Activated naive CD4-positive, alpha-beta T cell treated with anti-CD3 and anti-CD28 coated beads, Interleukin-2, amount 10 ng/mL, durations not matched to agents 7 days and 5 days (primary cell): Measurements from ENCODE around the gene TRIM3.
"Not testable (repeated sequence)": the region's sequence is repeated elsewhere in the genome, so short reads cannot be mapped to it uniquely, and the experiment has no call there.

Source experiments
- CTCF ChIA-PET: fragments of 350-600 bp; sonication (Branson Sonifier 250); formaldehyde crosslinking; loops from one replicate; lab custom pipeline; 2021; ENCODE audit warnings: antibody characterized with exemption; lab: Charles Lee
- DNase-seq: peaks from one replicate; pipeline ENCODE4 v3.0.0-alpha.2; 2020
- H3K27ac Mint-ChIP-seq: one replicate; pipeline ENCODE4 v1.8.0; 2021; ENCODE audit warnings: mild to moderate bottlenecking, moderate library complexity, mixed read lengths
- H3K27me3 Mint-ChIP-seq: one replicate; pipeline ENCODE4 v1.8.0; 2021; ENCODE audit warnings: mild to moderate bottlenecking, mixed read lengths
- H3K36me3 Mint-ChIP-seq: one replicate; pipeline ENCODE4 v1.8.0; 2021; ENCODE audit warnings: mixed read lengths
- H3K4me1 Mint-ChIP-seq: one replicate; pipeline ENCODE4 v1.8.0; 2021; ENCODE audit warnings: mixed read lengths
- H3K4me3 Mint-ChIP-seq: one replicate; pipeline ENCODE4 v1.8.0; 2021; ENCODE audit warnings: mild to moderate bottlenecking, moderate library complexity, mixed read lengths
- H3K9me3 Mint-ChIP-seq: one replicate; pipeline ENCODE4 v1.8.0; 2021; ENCODE audit warnings: mixed read lengths

Gene TRIM3

DNA sequence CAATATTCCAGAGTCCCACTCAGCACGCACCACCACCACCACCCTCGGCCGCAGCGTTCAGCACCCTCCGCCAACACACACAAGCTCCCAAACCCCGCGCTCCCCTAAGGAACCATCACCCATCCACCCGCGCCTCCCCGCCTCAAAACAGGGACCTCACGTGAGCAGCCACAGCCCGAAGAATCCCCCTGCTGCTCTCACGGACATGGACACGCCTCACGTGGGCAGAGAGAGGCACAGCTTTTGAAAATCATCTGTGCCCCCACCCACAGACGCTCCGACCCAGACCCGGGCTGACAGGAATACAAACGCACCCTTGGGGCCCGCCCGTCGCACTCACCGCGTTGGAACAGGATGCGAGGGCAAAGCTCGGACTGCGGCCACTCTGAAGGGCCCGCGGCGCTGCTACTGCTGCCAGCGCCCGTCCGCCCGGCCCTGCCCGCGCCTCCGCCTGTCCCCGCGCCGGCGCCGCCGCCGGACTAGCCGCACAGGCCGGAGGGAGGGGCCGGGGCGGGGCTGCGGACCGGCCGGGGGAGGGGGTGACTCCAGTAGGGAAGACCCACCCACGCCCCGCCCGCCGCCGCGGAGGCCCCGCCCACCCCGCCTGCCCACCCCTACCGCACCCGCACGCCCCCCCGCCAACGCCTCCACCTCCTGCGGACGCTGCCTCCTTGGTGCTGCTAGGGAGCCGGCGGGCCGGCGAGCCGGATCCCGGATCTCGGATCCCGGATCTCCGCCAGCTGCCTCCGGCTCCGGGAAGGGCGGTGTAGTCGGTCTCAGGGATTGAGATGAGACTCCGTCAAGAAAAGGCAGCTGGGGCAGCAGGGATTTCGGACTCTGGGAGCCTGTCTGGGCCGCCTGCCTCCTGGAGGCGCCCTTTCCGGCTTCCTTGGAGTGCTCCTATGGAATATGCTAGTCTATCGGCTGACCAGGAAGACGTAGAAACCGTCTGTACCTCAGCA, at the start of gene TRIM3:
TSS of gene TRIM3 (minus strand) at position 491 of the 962 bp plus-strand sequence. CDS start 8,246 bp downstream, outside the sequence.
- Mint-ChIP-seq H3K4me3 (peak within 1 kb of the TSS; percentile 81), H3K4me1 (peaks cover 21% of the 10 kb centered on the region), H3K27me3 (peaks cover 18% of the 10 kb centered on the region), H3K9me3 (no peaks in the 10 kb centered on the region), H3K36me3 (peaks cover 16% of the 10 kb centered on the region), H3K27ac (peak within 1 kb of the TSS; percentile 45)
- peak; percentile 77 for DNase-seq
- CTCF ChIA-PET, result interaction anchor here (1.2 kb wide), 1 partner anchor 95 kb away, joined by 3 read pairs; no protein-coding TSS in a partner anchor

DNA sequence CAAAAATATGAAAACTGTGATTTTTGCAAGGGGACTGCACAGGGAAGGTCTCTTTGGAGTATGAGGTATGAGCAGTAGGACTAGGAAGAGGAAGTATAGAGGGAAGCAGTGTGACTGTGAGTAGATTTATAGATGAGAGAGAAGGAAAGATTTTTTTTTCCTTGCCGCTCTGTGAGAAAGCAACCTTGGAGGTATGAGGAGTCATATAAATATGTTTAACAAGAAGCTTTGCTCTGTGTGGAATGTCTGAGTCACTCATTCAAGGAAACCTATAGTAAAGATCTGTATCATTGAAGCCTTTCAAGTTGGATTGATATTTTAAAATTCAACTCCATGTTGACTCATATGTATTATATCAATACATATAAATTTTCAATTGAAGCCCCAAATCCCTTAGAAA, 49.5 kb upstream of the TRIM3 start:
- CTCF ChIA-PET, result interaction anchor here (1.1 to 2.1 kb wide), 3 partner anchors 8 to 144 kb away, joined by 3 to 9 read pairs (median 6); no protein-coding TSS in a partner anchor
- H3K27ac Mint-ChIP-seq, result no peak overlapping the region
- peaks cover 30% of the 10 kb centered on the region for H3K36me3 Mint-ChIP-seq
- no peaks in the 10 kb centered on the region for H3K9me3 Mint-ChIP-seq
- H3K4me1 Mint-ChIP-seq, result peaks cover 35% of the 10 kb centered on the region
- no peak for DNase-seq
- no peak overlapping the region for H3K4me3 Mint-ChIP-seq
- no peaks in the 10 kb centered on the region for H3K27me3 Mint-ChIP-seq

DNA sequence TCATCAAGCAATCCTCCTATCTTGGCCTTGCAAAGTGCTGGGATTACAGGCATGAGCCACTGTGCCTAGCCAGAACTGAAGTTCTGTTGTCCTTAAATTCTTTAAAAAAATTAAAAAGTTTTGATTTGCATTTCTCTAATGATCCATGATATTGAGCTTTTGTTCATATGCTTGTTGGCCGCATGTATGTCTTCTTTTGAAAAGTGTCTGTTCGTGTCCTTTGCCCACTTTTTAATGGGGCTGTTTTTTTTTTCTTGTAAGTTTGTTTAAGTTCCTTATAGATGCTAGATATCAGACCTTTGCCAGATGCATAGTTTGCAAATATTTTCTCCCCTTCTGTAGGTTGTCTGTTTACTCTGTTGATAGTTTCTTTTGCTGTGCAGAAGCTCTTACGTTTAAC, 48.2 kb upstream of the TRIM3 start:
- DNase-seq, H3K4me3 Mint-ChIP-seq, H3K27ac Mint-ChIP-seq, H3K27me3 Mint-ChIP-seq, H3K9me3 Mint-ChIP-seq: not testable (repeated sequence)
- H3K4me1 Mint-ChIP-seq, result peaks cover 28% of the 10 kb centered on the region
- CTCF ChIA-PET, result interaction anchor here (2.1 kb wide), 1 partner anchor 9 kb away, joined by 6 read pairs; no protein-coding TSS in a partner anchor
- H3K36me3 Mint-ChIP-seq, result peaks cover 31% of the 10 kb centered on the region

DNA sequence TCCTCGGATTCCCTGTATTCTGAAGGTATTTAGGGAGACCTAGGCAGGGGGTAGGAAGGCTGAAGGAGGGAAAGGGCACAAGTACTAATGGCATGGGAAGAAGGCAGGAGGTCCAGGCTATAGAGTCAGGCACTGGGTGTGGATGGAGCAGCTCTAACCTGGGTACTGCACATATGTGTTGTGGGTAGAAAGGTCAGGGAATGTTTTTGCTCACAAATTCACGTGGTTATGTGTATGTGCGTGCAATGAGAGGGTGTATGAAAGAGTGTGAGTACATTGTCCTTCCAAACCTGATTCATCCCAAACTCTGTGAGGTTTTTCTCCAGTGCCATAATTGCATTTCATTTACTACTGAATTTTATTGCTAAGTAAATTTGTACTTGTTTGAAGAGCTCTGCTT, 46.5 kb upstream of the TRIM3 start:
- no peak overlapping the region for H3K27ac Mint-ChIP-seq
- H3K4me3 Mint-ChIP-seq, result no peak overlapping the region
- peaks cover 14% of the 10 kb centered on the region for H3K4me1 Mint-ChIP-seq
- no peaks in the 10 kb centered on the region for H3K27me3 Mint-ChIP-seq
- H3K9me3 Mint-ChIP-seq, result no peaks in the 10 kb centered on the region
- CTCF ChIA-PET, result interaction anchor here (0.6 to 3.0 kb wide), 4 partner anchors 10 to 148 kb away, joined by 3 to 15 read pairs (median 3); no protein-coding TSS in a partner anchor
- DNase-seq, result no peak
- peaks cover 32% of the 10 kb centered on the region for H3K36me3 Mint-ChIP-seq

DNA sequence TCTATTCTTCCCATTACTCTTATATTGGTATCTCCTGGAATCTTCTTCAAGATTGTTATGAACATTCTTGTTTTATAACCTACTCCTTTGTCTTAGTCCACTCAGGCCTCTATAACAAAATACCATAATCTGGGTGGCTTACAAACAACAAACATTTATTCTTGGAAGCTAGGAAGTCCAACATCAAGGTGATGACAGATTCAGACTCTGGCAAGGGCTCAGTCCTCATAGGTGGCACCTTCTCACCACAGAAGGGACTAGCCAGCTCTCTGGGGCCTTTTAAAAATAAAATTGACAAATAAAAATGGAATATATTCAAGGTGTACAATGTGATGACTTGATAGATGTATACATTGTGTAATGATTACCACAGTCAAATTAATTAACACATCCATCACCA, 43.1 kb upstream of the TRIM3 start:
- peaks cover 32% of the 10 kb centered on the region for H3K36me3 Mint-ChIP-seq
- CTCF ChIA-PET, result no interaction called here
- H3K27me3 Mint-ChIP-seq, result no peaks in the 10 kb centered on the region
- H3K27ac Mint-ChIP-seq, result no peak overlapping the region
- no peaks in the 10 kb centered on the region for H3K9me3 Mint-ChIP-seq
- no peaks in the 10 kb centered on the region for H3K4me1 Mint-ChIP-seq
- no peak overlapping the region for H3K4me3 Mint-ChIP-seq
- no peak for DNase-seq

DNA sequence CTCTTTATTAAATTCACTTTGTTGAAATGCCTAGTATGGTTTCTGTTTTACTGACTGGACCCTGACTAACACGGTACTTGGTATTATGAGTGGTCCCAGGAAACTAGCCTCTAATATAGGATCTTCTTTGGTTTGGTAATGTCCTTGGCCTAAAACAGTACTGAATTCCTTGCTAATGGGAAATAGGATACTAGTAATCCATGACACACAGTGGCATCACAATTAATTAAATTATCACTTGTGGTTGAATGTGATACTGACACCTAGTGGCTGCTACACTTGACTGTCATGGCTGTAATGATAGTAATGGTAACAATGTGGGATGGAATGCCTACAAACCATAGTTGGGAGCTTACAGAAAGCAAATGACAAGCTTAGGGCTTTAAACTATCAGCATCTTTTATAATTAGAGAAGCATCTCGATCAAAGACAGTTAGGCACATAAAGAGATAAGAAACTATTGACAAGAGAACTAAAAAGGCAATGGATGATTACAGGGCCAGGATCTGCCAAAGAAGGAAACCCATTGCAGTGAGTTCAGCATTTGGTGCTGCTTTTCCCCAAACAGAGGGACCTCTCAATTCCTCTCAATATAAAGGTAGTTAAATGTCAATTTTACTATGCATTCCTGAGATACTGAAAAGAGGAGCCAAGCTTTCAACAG, 32.0 kb upstream of the TRIM3 start:
- H3K27ac Mint-ChIP-seq, result no peak overlapping the region
- peaks cover 3% of the 10 kb centered on the region for H3K4me1 Mint-ChIP-seq
- no peaks in the 10 kb centered on the region for H3K27me3 Mint-ChIP-seq
- no peak for DNase-seq
- no peaks in the 10 kb centered on the region for H3K9me3 Mint-ChIP-seq
- H3K36me3 Mint-ChIP-seq, result peaks cover 13% of the 10 kb centered on the region
- no peak overlapping the region for H3K4me3 Mint-ChIP-seq
- CTCF ChIA-PET, result interaction anchor here (0.7 to 7.0 kb wide), 23 partner anchors 11 to 253 kb away, joined by 3 to 141 read pairs (median 5); partner anchors contain the start of genes APBB1, HPX and TIMM10B

DNA sequence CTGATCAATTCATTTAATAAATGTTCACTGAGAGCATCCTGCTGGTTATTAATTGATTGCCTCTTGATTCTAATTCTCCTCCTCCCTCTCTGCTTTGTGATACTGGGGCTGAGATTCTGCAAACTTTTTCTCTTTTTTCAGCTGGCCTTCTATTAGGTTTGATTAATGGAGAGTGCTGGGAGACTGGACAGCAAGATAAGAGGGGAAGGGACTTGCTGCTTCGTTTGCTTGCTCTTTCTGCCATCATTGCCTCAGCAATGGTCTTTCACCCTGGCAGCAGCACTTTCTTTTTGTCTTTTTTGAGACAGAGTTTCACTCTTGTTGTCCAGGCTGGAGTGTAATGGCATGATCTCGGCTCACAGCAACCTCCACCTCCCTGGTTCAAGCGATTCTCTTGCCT, 30.4 kb upstream of the TRIM3 start:
- CTCF ChIA-PET, result interaction anchor here (0.9 to 7.0 kb wide), 9 partner anchors 11 to 126 kb away, joined by 3 to 141 read pairs (median 4); no protein-coding TSS in a partner anchor
- Mint-ChIP-seq H3K36me3 (peaks cover 10% of the 10 kb centered on the region), H3K27ac (no peak overlapping the region), H3K27me3 (no peaks in the 10 kb centered on the region), H3K4me1 (peaks cover 3% of the 10 kb centered on the region), H3K4me3 (no peak overlapping the region), H3K9me3 (no peaks in the 10 kb centered on the region)
- no peak for DNase-seq

DNA sequence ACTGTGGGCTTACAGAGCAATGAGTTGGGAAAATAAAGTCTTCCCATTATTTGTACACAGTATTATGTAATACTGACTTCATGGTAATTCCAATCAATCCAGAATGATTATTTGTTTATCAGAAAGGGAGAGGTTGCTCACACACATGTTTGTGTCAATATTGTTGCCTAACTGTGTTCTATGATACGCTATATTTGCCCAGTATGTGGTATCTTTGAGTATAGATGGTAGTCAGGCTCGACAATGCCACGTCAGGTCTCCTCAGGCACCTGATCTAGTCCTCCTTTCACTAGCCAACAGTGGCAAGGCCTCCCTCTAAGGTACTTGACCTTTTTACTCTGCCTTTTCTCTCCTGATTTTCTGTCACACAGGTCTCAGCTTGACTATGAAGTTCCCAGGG, 28.6 kb upstream of the TRIM3 start:
- Mint-ChIP-seq H3K27me3 (no peaks in the 10 kb centered on the region), H3K36me3 (peaks cover 10% of the 10 kb centered on the region)

DNA sequence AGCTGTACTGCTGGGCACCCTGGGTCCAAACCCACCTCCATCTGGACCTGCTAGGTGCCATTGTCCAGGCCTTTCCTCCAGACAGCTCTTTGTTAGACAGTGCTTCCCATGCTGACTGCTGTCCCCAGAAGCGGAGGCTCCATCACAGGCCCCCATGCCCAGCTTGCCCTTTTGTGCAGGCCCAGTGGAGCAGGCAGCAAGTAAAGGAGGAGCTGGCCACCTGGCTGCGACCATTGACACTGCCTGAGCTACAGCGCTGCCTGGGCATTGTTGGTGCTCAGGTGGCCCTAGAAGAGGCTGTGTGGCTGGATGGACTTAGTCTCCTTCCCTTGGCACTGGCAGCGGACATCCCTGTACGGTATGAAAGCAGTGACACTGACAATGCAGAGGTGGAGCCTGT, 24.8 kb upstream of the TRIM3 start:
- Mint-ChIP-seq H3K27ac (no peak overlapping the region), H3K4me3 (no peak overlapping the region), H3K9me3 (no peaks in the 10 kb centered on the region), H3K4me1 (peaks cover 3% of the 10 kb centered on the region), H3K27me3 (no peaks in the 10 kb centered on the region), H3K36me3 (peaks cover 6% of the 10 kb centered on the region)
- CTCF ChIA-PET, result interaction anchor here (1.1 to 4.3 kb wide), 5 partner anchors 9 to 185 kb away, joined by 3 to 21 read pairs (median 4); partner anchors contain the start of gene MRPL17
- DNase-seq, result no peak

More for the DNA sequence above, 28.6 kb upstream of the TRIM3 start:
- Mint-ChIP-seq H3K27ac (no peak overlapping the region), H3K4me1 (peaks cover 3% of the 10 kb centered on the region), H3K9me3 (no peaks in the 10 kb centered on the region), H3K4me3 (no peak overlapping the region)
- DNase-seq, result no peak
- CTCF ChIA-PET, result interaction anchor here (0.7 to 4.3 kb wide), 2 partner anchors 59 to 124 kb away, joined by 3 to 21 read pairs; no protein-coding TSS in a partner anchor

DNA sequence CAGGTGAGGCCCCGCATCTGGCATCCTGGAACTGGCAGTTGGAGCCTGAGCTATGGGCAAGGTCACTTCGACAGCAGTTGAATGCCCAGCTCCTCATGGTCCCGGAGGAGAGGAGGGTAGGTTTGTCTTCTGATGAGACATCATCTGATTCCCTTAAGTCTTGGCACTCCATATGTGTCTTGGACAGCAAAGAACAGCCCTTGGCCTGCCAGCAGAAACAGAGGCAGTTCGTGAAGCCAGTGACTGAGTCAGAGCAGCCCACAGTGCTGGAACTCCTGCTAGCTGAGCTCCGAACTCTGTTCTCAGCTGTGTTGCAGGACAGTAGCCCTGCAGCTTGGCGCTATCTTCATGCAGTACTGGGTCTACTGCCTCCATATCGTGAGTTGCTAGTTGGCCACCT, 24.4 kb upstream of the TRIM3 start:
- Mint-ChIP-seq H3K9me3 (no peaks in the 10 kb centered on the region), H3K27ac (no peak overlapping the region), H3K36me3 (peaks cover 4% of the 10 kb centered on the region), H3K27me3 (no peaks in the 10 kb centered on the region), H3K4me3 (no peak overlapping the region), H3K4me1 (peaks cover 3% of the 10 kb centered on the region)
- DNase-seq, result no peak
- CTCF ChIA-PET, result interaction anchor here (1.0 to 1.5 kb wide), 4 partner anchors 9 to 185 kb away, joined by 3 to 5 read pairs (median 4); partner anchors contain the start of gene MRPL17

DNA sequence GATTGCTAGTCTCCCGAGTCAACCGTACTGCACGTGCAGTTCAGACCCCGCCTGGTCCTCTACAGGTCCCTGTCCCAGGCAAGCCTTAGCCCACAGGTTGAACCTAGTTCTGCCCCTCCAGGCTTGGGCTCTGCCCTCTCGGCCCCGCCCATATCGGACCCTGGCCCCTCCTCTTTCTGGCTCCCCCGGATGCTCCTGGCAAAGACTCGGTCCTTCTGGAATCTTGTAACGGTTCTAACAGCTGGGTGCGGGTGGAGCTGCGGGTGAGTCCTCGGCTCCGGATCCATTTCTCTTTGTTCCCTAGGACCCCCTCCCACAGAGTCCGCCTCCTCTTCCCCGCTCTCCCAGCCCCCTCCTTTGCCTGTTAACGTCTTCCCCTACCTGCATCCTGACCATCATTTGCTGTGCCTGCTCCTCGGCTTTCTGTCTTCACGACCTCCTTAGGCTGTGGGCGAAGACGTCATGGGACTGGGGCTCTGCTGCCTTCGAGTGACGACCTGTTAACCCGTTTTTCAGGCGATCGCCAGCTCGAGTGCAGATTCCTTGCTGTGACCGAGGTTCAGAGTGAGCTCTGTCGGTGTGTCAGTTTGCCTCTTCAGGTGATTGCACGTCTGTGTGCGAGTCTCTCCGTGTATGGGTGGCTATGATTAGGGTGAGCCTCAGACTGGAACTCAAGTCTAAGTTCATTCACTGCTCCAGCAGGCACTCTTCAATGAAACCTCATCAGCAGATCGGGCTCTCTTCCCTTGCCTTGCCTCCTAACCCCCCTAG, 23.5 kb upstream of the TRIM3 start, which contains the start of gene DNHD1:
TSS of gene DNHD1 (plus strand) at position 212 of the 771 bp plus-strand sequence. CDS start 936 bp downstream, outside the sequence.
- no peaks in the 10 kb centered on the region for H3K9me3 Mint-ChIP-seq
- CTCF ChIA-PET, result interaction anchor here (1.0 to 3.0 kb wide), 3 partner anchors 34 to 119 kb away, joined by 3 to 14 read pairs (median 5); no protein-coding TSS in a partner anchor
- H3K27ac Mint-ChIP-seq, result no peak within 1 kb of the TSS
- H3K27me3 Mint-ChIP-seq, result no peaks in the 10 kb centered on the region
- H3K4me1 Mint-ChIP-seq, result peaks cover 3% of the 10 kb centered on the region
- peaks cover 3% of the 10 kb centered on the region for H3K36me3 Mint-ChIP-seq
- H3K4me3 Mint-ChIP-seq, result no peak within 1 kb of the TSS
- DNase-seq, result no peak

DNA sequence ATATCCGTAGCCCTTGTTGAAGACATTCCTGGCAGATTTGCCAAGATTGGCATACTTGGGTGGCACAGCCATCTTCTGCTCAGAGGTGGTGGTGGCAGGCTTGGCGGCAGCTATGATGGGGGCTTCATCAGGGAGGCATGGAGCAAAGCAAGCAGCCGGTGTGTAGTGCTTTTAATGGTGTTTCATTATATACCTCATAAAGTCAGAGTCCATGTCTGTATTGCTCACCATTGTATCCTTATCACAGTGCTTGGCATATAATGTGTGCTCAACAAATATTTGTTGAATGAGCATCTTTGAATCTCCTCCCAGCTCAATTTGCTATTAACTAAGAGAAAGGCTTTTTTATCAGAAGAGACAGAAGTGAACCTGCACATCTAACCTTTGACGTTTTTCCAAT, 15.6 kb upstream of the TRIM3 start:
- no peaks in the 10 kb centered on the region for H3K4me1 Mint-ChIP-seq
- no peaks in the 10 kb centered on the region for H3K27me3 Mint-ChIP-seq
- no peak overlapping the region for H3K27ac Mint-ChIP-seq
- H3K36me3 Mint-ChIP-seq, result peaks cover 25% of the 10 kb centered on the region
- CTCF ChIA-PET, result interaction anchor here (0.9 to 1.1 kb wide), 2 partner anchors 45 to 110 kb away, joined by 3 read pairs; no protein-coding TSS in a partner anchor
- H3K9me3 Mint-ChIP-seq, result no peaks in the 10 kb centered on the region
- H3K4me3 Mint-ChIP-seq, result no peak overlapping the region
- DNase-seq, result no peak

DNA sequence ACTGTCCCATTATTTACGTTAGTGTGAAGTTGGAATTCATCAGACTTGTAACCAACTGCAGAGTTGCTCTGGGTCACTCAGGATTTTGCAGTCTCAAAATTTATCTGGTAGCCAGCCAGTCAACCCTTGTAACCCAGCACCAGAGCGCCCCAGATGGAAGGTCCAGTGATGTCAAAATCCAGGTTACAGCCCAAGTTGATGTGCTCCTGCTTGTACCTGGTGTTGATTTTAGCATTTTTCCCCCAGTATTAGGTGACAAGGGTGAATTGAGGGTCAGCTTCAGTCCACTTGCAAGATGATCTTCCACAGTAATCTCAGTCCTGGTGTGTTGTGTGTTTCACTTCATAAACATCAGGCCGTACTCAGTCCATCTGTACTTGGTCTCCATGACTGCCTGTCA, 15.1 kb upstream of the TRIM3 start:
- Mint-ChIP-seq H3K27me3 (no peaks in the 10 kb centered on the region), H3K9me3 (no peaks in the 10 kb centered on the region), H3K36me3 (peaks cover 26% of the 10 kb centered on the region), H3K4me1 (no peaks in the 10 kb centered on the region), H3K27ac (no peak overlapping the region), H3K4me3 (no peak overlapping the region)
- CTCF ChIA-PET, result no interaction called here
- DNase-seq, result no peak
